ENCODE results near the gene ELAVL1.

GRCh38 chr19:7924651-7925170 is 80.7 kb downstream of the ELAVL1 start:
- TF ChIP-seq CTCF (IDR thresholded peaks at IDR 0.05), result no peak
- no peak for TF ChIP-seq POLR2A (IDR thresholded peaks at IDR 0.05)
